Cardiac fibroblast (primary cell): Measurements from ENCODE around the gene ZBTB8A.

Source experiments
- DNase-seq, 2 donors: peaks; one replicate each; pipeline versions ENCODE4 v3.0.0 to v3.0.0-alpha.2; 2010; ENCODE audit warnings: low read depth in 2 of 2
- H3K4me3 ChIP-seq, 2 donors: replicated peaks in 1 of 2; 1 replicate in 1 of 2; 2 replicates in 1 of 2; pipeline ENCODE4 v1.5.1; 2011; ENCODE audit warnings: low read depth in 2 of 2, low read length in 2 of 2, mild to moderate bottlenecking in 2 of 2, moderate library complexity in 1 of 2
- TF ChIP-seq, protein P1 (sequence below): IDR thresholded peaks from one replicate; pipeline ENCODE4 v1.5.1; 2011; ENCODE audit warnings: low read depth, mild to moderate bottlenecking, low read length, inconsistent platforms

Gene ZBTB8A

DNA sequence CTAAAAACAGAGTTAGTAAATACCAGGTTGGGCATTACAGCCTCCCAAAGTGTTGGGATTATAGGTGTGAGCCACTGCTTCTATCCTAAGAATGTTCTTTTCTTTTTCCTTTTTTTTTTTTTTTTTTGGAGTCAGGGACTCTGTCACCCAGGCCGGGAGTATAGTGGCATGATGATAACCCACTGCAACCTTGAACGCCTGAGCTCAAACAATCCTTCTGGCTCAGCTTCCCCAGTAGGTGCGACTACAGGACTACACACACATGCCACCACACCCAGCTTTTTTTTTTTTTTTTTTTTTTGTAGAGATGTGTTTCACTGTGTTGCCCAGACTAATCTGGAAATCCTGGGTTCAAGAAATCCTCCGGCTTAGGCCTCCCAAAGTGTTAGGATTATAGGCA lies 105.2 kb downstream of the ZBTB8A start:
- DNase-seq, result no peak
- H3K4me3 ChIP-seq, result no peak overlapping the region
- TF ChIP-seq, protein P1, sequence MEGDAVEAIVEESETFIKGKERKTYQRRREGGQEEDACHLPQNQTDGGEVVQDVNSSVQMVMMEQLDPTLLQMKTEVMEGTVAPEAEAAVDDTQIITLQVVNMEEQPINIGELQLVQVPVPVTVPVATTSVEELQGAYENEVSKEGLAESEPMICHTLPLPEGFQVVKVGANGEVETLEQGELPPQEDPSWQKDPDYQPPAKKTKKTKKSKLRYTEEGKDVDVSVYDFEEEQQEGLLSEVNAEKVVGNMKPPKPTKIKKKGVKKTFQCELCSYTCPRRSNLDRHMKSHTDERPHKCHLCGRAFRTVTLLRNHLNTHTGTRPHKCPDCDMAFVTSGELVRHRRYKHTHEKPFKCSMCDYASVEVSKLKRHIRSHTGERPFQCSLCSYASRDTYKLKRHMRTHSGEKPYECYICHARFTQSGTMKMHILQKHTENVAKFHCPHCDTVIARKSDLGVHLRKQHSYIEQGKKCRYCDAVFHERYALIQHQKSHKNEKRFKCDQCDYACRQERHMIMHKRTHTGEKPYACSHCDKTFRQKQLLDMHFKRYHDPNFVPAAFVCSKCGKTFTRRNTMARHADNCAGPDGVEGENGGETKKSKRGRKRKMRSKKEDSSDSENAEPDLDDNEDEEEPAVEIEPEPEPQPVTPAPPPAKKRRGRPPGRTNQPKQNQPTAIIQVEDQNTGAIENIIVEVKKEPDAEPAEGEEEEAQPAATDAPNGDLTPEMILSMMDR, result no peak

DNA sequence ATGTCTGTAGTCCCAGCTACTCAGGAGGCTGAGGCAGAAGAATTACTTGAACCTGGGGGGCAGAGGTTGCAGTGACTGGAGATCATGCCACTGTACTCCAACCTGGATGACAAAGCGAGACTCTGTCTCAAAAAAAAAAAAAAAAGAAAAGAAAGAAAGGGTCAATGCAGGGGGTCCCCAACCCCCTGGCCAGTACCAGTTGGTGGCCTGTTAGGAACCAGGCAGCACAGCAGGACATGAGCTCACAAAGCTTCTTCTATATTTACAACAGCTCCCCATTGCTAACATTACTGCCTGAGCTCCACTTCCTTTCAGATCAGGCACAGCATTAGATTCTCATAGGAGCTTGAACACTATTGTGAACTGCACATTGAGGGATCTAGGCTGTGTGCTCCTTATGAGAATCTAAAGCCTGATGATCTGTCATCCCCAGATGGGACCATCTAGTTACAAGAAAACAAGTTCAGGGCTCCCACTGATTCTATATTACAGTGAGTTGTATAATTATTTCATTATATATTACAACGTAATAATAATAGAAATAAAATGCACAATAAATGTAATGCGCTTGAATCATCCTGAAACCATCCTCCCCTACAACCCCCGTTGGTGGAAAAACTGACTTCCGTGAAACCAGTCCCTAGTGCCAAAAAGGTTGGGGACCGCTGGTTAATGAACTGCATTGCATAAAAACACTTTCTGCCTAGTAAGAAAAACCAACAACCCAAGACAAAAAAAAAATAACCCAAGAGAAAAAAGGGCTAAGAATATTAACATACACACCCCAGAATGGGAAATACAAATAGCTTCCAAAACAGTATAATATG lies 108.3 kb downstream of the ZBTB8A start:
- TF ChIP-seq, protein P1, result no peak
- H3K4me3 ChIP-seq, result no peak overlapping the region
- DNase-seq, result no peak

DNA sequence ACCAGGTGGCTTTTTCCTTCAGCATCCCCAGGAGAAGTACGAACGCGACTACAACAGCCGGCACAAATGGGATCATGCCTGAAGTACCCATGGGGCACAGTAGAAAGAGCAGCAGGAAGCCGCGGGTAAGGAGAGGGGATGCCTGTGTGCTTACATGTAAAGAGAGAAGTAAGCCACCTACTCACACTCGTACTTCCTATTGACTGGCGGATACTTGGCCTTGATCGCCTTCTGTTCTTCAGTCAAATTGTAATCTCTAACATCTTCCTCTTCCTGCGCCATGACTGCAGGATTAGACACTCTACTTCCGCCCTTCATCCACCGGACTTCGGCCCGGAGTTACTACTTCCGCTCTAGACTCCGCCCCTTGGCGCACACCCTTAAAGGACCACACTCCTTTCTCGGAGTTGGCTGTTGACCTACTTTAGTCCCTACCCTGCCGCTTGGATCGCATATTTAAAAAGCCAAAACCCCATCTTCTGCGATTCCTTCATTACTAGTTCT lies 111.1 kb downstream of the ZBTB8A start, which contains the start of gene ZBTB8OS:
TSS of gene ZBTB8OS (minus strand) at position 303 of the 504 bp plus-strand sequence. CDS start at position 282, 21 bp downstream.
- TF ChIP-seq, protein P1, result no peak
- H3K4me3 ChIP-seq, result peak within 1 kb of the TSS; percentile 77 to 83
- DNase-seq, result peak; percentile 95

DNA sequence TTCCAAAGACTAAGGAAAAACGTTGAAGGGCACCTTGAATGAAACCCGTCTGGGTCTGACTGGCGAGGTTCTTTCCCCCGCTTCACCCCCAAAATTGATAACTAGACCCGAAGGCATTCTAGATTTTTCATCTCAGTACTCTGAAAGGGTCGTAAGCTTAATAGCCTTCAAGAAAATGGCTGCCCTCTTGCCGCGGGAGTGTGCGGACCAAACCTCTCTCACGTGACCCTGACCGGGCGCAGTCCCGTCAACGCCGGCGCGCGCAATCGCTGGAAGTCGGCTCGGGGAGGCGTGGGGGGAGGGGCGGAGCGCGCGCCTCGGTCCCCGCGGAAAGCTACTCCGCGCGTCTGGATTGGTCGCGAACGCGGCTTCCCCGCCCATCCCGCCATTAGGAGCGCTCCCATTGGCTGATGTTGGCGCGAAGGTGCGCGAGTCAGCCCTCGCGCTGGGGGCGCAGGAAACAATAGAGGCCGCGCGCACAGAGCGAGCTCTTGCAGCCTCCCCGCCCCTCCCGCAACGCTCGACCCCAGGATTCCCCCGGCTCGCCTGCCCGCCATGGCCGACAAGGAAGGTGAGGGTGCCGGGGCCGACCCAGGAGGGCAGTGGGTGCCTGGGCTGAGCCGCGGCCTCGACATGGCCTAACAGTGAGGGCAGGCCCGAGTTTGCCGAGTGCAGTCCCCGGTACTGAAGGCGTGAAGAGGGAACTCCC lies 111.7 kb downstream of the ZBTB8A start, which contains the start of gene RBBP4:
TSS of gene RBBP4 (plus strand) at position 457 of the 709 bp plus-strand sequence. CDS start at position 556, 99 bp downstream.
- TF ChIP-seq, protein P1, result no peak
- H3K4me3 ChIP-seq, result peak within 1 kb of the TSS; percentile 77 to 83
- peak; percentile 97 to 99 for DNase-seq

DNA sequence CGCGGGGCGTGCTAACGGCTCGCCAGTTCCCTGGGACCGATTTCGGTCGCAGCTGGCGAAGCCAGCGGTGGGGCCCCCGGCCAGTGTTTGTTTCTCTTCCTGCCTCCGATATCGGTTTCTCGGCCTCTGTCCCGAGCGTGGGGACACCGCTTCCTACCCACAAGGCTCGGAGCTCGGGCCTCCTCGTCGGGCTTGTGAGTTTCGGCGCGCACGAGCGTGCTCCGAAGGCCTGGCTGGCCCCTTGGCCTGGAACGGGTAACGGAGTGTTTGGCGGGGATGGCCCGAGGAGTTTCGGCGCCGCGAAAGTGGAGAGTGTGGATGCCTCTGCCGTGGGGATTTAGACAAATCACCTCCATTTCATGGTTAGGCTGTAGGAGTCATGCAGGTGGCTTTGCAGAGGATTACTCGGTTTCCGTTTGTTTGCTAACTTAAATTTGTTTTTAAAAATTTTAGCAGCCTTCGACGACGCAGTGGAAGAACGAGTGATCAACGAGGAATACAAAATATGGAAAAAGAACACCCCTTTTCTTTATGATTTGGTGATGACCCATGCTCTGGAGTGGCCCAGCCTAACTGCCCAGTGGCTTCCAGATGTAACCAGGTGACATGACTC lies 112.3 kb downstream of the ZBTB8A start:
- H3K4me3 ChIP-seq, result peak overlapping the region; percentile 77
- DNase-seq, result no peak
- TF ChIP-seq, protein P1, result no peak

DNA sequence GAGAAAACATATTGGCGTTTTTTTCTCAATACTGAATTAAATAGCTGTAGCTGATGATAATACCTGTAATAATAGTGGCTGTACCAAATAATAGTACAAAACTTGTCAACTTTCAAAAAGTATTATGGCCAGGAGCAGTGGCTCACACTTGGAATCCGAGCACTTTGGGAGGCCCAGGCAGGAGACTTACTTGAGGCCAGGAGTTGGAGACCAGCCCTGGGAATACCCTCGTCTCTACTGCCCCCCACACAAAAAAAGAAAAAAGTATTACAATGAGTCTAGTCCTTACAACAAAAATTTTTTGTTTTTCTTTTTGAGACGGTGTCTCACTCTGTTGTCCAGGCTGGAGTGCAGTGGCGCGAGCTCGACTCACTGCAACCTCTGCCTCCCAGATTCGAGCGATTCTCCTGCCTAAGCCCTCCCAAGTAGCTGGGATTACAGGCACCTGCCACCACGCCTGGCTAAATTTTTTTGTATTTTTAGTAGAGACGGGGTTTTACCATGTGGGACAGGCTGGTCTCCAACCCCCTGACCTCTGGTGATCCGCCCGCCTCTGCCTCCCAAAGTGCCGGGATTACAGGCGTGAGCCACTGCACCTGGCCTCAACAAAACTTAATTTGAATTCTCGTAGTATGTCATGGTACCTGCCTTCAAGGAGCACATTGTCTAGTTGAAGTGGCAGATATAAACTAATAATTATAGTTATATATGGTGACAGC lies 113.2 kb downstream of the ZBTB8A start:
- TF ChIP-seq, protein P1, result no peak
- peak overlapping the region in 1 of 2 donors; percentile 77 for H3K4me3 ChIP-seq
- no peak for DNase-seq
